Activated CD8-positive, alpha-beta memory T cell treated with anti-CD3 and anti-CD28 coated beads, Interleukin-2, amount 50 U/mL, for 4 hours (primary cell): ENCODE measurements around the gene DLG2.
A peak's percentile ranks its signal among the peaks of the same experiment; 100 is the strongest.
"Not testable (repeated sequence)": the region's sequence is repeated elsewhere in the genome, so short reads cannot be mapped to it uniquely, and the experiment has no call there.

Source experiments
- DNase-seq: peaks from one replicate; pipeline ENCODE4 v3.0.0-alpha.2; 2020

Gene DLG2

DNA sequence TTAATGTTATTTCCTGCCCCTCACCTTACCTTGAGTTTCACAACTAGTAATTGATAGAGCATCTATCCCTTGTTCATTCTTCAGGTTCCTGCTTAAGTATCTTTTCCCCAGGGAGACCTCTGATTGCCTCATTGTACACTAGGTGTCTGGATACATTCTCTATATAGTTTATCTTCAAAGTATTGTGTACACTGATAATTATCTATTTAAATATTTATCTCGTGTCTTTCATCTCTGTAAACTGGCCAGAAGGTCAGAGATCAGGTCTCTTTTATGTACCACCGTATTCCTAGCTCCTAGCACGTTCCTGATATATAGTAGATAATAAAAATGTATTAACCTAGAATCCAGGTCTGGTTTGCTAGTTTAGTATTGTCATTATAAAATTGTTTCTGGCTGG is 7.6 kb upstream of the DLG2 start:
- DNase-seq: no peak

DNA sequence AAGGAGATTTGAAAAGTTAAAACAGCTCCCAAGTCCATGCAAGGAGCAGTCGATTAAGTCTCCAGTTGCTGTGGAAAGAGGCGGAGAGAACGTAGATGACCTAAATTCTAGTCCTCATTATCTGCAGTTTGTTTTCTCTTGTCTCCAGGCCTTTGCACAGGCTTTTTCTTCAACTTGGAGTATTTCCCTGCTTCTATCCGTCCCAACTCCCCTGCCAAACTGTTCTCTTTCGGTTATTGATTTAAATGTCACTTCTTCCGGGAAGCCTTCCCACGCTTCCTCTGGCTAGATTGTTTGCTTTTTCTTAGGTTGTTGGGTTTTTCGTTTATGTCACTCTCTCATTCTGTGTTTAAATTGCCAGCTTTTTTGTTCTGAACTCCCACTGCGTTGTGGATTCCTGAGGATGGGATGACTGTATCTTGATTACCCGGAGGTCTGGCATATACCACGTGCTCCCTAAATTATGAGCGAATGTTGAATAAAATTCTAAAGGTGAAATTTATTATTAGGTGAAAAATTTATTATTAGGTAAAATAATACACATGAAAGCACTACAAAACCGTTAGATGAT is 1.7 kb upstream of the DLG2 start:
- DNase-seq: no peak

DNA sequence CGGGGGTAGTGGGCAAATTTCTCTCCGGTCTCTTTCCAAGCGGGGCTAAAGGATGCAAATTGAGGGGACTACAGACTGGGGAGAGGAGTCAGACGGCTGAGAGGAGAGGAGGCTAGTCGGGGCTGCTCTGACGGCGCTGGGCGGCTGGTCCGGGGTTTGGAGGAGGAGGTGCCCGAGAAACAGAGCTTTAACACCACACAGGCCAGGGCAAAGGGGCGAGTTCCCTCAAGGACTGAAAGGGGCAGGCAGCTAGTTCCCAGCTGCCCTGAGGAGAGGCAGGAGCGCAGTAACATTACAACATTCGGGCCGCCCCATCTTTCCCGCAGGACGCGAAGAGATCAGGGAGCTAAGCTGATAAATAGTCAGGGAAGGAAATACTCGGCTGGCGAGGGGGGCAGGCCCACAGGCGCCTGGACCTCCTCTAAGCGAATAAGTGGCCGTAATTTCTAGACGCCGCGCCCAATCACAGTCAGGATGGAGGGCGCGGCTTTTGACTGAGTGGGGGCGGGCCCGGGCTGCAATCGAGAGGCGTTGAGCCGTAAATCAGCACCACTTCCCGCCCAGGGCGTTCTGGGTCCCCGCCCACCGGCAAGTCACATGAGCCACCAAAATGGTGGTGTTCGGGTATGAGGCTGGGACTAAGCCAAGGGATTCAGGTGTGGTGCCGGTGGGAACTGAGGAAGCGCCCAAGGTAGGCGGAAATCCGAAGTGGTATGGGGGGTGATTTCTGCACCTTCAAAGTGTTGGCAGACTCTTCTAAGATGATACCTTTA is 1.0 kb upstream of the DLG2 start, which contains the start of gene TMEM126B:
Gene TMEM126B (plus strand): TSS at position 596 of the 773 bp plus-strand sequence. CDS start 15 bp downstream, at position 611.
- peak; percentile 96 for DNase-seq

DNA sequence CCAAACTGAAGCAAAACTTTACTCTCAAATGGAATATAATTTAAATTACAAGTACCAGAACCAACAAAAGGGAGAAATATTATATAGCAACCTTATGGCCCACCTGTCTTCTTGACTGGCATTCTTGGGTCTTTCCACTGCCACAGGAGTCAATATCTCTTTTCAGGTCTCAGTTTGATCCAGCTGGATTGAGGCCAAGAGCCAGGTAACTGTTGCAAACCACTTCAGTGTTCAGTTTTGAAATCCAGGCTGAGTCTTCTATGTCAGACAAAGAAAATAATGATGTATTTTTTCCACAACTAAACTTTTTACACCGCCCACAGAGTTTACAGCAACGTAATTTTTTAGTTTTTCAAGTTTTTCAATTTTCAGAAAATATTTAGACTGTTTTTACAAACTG is 648 bp downstream of the DLG2 start:
- DNase-seq: no peak

DNA sequence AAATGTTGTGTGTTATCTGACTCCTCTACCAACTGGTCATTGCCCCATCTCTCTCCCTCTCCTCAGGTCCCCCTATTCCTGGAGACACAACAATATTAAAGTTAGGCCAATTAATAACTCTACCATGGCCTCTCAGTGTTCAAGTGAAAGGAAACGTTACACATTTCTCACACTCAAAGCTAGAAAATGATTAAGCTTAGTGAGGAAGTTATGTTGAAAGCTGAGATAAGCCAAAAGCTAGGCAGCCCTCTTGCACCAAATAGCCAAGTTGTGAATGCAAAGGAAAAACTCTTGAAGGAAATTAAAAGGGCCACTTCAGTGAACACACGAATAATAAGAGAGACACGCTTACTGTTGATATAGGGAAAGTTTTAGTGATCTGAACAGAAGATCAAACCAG is 6.9 kb downstream of the DLG2 start:
- DNase-seq: no peak

DNA sequence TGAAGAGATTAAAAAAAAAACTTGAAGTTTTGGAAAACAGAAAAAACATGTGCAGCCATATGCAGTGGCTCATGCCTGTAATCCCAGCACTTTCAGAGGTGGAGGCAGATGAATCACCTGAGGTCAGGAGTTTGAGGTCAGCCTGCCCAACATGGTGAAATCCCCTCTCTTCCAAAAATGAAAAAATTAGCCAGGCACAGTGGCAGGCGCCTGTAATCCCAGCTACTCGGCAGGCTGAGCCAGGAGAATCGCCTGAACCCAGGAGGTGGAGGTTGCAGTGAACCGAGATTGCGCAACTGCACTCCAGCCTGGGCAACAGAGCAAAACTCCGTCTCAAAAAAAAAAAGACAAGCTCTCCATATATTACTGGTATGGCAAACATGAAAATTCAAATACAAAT is 7.6 kb downstream of the DLG2 start:
- no peak for DNase-seq

DNA sequence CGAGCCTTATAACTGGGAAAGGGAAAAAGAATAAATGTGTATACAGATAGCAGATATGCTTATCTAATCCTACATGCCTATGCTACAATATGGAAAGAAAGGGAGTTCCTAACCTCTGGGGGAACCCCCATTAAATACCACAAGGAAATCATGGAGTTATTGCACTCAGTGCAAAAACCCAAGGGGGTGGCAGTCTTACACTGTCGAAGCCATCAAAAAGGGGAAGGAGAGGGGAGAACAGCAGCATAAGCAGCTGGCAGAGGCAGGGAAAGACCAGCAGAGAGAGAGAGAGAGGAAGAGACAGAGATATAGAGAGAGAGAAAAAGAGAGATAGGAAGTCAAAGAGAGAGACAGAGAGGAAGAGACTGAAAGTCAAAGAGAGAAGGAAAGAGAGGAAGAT is 15.5 kb downstream of the DLG2 start:
- DNase-seq: not testable (repeated sequence)

DNA sequence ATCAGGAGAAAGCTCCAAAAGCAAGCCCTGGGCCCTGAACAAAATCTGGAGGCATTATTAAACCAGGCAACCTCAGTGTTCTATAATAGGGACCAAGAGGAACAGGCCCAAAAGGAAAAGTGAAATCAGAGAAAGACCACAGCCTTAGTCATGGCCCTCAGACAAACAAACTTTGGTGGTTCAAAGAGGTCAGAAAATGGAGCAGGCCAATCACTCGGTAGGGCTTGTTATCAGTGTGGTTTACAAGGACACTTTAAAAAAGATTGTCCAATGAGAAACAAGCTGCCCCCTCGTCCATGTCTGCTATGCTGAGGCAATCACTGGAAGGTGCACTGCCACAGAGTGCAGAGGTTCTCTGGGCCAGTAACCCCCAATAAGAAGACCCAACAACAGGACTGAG is 17.9 kb downstream of the DLG2 start:
- DNase-seq: not testable (repeated sequence)

DNA sequence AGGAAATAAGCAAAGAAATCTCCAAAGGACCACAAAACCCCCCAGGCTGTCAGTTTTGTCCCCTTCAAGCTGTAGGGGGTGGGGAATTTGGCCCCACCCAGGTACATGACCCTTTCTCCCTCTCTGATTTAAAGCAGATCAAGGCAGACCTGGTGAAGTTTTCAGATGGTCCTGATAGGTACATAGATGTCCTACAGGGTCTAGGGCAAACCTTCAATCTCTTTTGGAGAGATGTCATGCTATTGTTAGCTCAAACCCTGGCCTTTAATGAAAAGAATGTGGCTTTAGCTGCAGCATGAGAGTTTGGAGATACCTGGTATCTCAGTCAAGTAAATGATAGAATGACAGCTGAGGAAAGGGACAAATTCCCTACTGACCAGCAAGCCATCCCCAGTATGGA is 18.5 kb downstream of the DLG2 start:
- not testable (repeated sequence) for DNase-seq

DNA sequence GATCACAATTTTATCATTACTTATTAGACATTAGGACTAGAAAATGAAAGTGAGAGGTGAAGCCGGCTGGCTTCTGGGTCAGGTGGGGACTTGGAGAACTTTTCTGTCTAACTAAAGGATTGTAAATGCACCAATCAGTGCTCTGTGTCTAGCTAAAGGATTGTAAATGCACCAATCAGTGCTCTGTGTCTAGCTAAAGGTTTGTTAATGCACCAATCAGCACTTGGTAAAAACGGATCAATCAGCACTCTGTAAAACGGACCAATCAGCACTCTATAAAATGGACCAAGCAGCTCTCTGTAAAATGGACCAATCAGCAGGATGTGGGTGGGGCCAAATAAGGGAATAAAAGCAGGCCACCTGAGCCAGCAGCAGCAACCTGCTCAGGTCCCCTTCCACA is 20.9 kb downstream of the DLG2 start:
- DNase-seq: not testable (repeated sequence)

DNA sequence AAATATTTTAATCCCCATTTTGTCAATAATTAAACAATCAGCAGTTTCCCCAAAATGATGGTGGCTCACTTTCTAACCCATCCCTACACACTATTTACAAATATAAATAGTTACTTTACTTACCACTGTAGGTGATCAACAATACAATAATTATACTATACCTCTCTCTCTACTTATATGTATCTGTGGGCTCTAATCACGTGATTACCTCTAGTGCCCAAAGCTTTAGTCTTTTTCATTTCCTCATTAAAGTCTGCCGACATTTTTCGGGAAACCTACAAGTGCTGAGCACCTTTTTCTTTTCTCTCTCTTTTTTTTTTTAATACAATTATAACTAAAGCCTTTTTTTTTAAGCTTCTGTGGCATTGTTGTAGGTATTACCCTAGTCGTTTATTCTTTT is 23.9 kb downstream of the DLG2 start:
- no peak for DNase-seq

DNA sequence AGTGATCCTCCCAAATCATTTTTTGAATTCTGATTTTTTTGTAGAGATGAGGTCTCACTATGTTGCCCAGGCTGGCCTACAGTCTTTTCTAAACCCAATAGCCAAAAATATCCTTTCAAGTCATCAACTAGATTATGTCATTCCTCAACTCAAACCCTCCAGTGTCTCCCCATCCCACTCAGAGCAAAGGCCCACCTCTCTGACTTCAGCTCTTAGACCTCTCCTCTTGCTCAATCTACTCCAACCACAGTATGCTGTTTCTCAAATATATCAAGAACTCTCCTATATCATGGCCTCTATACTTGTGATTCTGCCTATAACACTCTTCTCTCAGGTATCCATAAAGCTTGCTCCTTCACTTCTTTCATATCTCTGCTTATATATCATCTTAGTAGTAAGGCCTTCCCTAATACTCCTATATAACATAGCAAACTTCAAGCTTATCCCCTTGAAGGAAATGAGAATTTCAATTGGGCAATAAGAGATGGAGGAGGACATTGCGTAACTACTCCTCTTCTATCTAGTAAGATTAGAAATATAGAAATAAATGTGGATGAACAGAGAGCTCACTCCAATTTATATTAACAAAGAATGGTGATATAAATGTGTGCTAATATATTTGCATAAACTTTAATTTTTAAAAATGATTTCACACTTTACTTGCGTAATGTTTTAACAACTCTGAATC is 24.5 kb downstream of the DLG2 start:
- no peak for DNase-seq

DNA sequence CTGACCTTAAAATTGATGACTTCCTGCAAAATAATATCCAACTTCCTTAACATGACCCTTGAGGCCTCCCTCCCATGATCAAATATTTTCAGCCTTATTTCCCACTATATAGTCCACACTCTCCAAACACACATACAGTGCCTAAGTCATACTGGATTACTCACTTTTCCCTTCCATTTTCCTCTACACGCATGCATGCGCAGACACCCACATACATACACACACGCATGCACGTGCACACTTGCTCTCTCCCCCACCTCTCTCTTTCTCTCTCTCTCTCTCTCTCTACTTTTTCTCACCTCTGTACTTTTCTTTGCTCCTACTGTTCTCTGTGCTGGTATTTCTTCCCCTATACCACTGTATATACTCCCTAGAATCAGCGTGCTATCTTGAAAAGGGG is 28.1 kb downstream of the DLG2 start:
- DNase-seq: no peak

DNA sequence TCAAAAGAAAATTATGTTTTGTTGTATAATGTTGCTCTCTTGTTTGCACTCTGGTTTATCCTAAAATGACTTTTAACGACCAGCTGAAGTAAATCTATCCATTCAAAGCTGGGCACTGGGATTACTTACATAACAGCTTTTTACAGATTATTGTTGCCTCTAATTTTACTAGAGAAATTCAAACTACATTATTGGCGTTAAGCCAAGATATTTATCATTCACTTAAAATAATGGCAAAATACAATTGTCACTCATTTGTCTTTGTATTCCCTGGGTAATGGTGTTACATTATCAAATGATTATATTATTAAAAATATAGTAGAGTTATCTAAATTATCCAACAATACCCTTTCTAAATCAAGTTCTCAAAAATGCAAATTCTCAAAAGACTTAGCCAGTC is 30.3 kb downstream of the DLG2 start:
- DNase-seq: no peak

DNA sequence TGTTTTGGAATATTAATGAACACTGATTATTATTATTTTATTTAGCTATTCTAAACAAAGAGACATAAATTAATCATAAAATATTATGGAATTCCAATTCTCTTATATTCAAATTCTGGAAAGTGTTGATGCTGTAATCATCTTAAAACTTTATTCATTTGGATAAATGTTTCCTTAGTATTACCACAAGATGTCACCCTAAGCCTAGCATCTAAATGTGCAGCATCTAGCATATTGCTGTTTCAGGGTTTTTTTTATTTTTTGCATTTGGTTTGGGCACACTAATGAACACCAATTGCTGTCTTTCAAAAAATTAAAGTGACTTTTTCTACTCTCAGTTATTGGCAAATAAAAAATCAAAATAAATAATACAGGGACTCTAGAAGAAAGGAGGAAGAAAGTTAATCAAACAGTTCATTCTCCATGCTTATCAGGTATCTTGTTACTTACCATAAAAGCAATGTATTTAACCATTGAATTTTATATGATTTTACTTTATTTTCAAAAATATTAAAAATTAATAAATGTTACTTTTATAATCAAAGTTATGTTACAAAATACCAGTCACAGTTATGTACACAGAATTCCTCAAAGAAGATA is 31.8 kb downstream of the DLG2 start:
- DNase-seq: no peak

DNA sequence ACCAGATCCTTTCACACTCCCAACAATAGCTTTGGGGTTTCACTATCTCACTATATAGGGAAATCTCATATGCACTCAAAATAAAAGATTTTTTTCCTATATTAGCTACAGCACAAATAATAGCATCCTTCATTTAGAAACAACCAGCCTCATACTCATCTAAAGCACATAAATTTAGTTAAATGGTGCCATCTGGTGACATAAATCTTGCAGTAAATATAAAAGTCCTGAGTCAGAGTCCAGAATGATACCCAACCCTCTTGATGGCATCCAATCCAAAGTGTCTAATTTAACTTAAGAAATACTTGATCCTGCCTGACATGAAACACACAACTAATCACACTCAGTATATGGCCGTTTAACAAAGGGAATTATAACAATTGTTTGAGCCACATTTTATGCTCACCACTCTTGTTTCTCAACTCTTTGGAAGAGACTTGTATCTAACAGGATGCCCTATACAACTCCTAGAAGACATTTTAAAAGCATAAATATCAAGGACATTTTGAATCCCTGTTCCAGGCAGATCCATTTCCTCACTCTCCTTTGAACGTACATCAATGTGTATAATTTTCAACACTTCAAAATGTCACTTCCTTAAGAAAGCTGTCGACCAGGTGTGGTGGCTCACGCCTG is 36.2 kb downstream of the DLG2 start:
- no peak for DNase-seq

DNA sequence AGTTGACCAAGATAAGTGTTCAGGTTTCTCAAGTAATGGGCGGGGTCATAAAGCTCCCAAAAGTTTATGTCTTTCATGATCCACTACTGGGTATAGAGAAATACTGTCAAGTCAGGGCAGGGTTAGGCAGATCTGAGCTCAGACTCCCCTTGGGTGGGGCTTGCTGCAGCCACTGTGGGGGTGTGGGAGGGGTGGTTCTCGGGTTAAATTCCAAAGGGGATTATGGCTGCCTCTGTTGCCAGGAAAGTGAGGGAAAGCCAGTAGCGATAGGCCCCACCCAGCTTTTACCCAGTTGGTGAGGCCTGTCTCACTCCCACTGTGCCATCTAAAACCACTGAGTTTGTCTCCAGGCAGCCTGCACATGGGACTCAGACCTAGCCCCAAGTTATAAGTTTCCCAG is 37.8 kb downstream of the DLG2 start:
- DNase-seq: no peak

DNA sequence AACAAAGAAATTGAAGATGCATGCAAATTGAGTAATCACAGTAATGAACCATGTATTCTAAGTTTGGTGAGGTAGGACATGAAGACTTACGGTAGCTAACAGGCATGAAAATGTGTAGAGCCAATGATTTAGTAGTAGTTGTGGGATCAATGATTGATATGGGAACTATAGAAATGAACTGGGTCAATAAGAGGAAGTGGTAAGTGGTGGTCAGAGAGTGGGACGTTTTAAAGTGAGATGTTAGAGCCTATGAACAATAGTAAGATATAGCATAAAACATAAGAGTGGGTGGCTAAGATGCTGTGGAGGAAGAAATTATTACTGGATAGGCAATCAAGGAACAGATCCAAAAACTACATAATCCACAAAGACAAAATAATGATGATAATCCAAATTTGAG is 45.0 kb downstream of the DLG2 start:
- no peak for DNase-seq

DNA sequence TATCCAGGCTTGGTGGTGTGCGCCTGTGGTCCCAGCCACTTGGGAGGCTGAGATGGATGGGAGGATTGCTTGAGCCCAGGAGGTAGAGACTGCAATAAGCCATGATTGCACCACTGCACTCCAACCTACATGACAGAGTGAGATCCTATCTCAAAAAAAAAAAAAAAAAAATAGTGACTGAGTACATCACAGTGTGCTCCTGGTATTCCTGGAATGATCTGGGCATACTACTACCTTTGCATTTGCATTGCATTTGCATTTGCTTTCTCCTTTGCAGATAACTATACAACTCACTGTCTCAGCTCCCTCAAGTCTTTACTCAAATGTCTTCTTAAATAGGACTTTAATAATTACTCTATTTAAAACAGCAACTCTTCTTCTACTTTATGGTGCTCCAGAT is 51.8 kb downstream of the DLG2 start:
- DNase-seq: no peak

DNA sequence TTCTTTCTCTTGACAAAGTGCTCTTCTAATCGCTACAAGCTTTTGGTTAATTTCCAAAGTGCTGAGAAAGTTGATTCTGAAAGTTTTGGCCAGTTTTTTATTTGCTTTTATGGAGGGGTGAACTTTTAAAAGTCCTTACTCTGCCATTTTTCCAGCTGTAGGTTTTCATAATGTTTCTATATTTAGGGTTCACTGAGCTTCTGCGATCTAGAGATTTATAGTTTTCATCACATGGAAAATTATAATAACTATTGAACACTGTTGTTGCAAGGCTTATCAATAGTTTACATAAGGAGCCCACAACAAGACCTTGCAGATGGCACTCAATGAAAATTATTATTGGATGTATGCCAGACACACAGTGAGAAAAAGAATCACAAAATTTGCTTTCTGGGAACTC is 55.1 kb downstream of the DLG2 start:
- no peak for DNase-seq

DNA sequence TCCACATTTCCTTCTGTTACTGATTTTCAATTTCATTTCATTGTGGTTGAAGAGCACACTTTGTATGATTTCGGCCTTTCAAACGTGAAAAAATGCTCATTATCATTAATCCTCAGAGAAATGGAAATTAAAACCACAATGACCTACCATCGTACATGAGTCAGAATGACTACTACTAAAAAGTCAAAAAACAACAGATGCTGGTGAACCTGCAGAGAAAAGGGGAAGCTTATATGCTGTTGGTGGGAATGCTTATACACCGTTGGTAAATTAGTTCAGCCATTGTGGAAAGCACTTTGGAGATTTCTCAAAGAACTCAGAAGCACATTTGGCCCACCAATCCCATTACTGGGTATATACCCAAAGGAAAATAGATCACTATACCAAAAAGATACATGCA is 57.6 kb downstream of the DLG2 start:
- no peak for DNase-seq

DNA sequence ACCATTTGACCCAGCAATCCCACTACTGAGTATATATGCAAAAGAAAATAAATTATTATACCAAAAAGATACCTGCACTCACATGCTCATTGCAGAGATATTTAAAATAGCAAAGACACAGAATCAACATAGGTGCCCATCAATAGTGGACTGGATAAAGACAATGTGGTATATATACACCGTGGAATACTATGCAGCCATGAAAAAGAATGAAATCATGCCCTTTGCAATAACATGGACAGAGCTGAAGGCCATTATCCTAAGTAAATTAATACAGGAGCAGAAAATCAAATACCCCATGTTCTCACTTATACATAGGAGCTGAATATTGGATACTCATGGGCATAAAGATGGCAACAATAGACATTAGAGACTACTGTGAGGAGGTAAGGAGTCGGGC is 68.7 kb downstream of the DLG2 start:
- DNase-seq: no peak

DNA sequence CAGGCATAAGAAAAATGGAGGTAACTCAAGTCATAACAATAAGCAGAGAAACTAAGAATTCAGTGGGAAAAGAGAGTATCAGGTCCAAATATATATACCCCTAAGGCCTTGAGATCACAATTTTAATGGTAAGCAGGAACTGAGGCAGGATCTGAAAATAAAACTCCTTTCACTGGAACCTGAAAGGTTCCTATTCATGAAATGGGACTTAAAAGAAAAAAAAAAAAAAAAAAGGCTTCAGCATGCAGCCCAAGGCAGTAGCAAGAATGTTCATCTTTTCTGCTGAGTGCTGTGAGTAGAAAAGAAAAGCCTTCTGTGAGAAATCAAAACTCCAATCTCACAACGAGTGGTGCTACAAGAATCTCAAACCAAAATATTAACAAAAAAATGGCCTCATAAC is 75.3 kb downstream of the DLG2 start:
- no peak for DNase-seq
